Mucosa of descending colon (tissue), 3 donors: ENCODE measurements around the gene PAPSS2. TPM values are rescaled to one million over a fixed set of nuclear protein-coding genes. Genes with fewer than 3 reads are reported as not detected.
"Not testable (repeated sequence)": the region's sequence is repeated elsewhere in the genome, so short reads cannot be mapped to it uniquely, and the experiment has no call there.

Experiments
- ATAC-seq: fragments of 200-7000 bp; cut with Tn5 transposase; one replicate; pipeline ENCODE4 v1.9.1; 2020; ENCODE audit warnings: mild to moderate bottlenecking, moderate library complexity
- DNase-seq, 3 donors: peaks; one replicate each; pipeline ENCODE4 v3.0.0-alpha.2; 2020
- H3K36me3 ChIP-seq: fragments of 200-600 bp; one replicate; pipeline ENCODE4 v1.8.0; 2021; ENCODE audit warnings: low read depth, mild to moderate bottlenecking
- H3K4me1 ChIP-seq: fragments of 200-600 bp; one replicate; pipeline ENCODE4 v1.8.0; 2021; ENCODE audit warnings: low read depth, mild to moderate bottlenecking
- H3K4me3 ChIP-seq: fragments of 200-600 bp; one replicate; pipeline ENCODE4 v1.8.0; 2021; ENCODE audit warnings: mild to moderate bottlenecking
- H3K9me3 ChIP-seq: fragments of 200-600 bp; one replicate; pipeline ENCODE4 v1.8.0; 2021; ENCODE audit warnings: mild to moderate bottlenecking
- CTCF ChIP-seq: fragments of 200-600 bp; IDR thresholded peaks from one replicate; pipeline ENCODE4 v1.8.0; 2022; ENCODE audit warnings: antibody characterized with exemption, mild to moderate bottlenecking
- intact Hi-C, 2 donors: fragments of 100-400 bp; cut with DNase I in 1 of 2; cut with micrococcal nuclease in 1 of 2; formaldehyde crosslinking; loops; one replicate each; pipeline versions ENCODE4 v1.11.0 to v1.11.1; 2022; cut with DNase I, micrococcal nuclease
- total RNA-seq, 3 donors: library from RNA; stranded (reverse); fragmentation: NEBNext Ultra II Directional in 2 of 3; extraction: Animal tissue kit (Norgen Biotek cat#: 25700) in 2 of 3; gene quantifications; one replicate each; pipeline versions ENCODE4 v1.2.1 to v1.2.4, GENCODE V29; 2021 to 2023
- donor health status: DM: no; HTN: no; CAD: no; lungs with moderate emphysema.
- donor health status: DM: no; HTN: no; CAD: no.
- donor health status: DM: no; HTN: yes; CAD: no.

The PAPSS2 gene
- total RNA-seq, 3 donors from 2014 or later, result 123 to 399 (median 147) TPM

- ATAC-seq, result peak; percentile 87
- Histone ChIP-seq H3K4me1 (peaks cover 18% of the 10 kb centered on the region), H3K9me3 (no peaks in the 10 kb centered on the region), H3K36me3 (no peaks in the 10 kb centered on the region), H3K4me3 (no peak overlapping the region)
- DNase-seq, result peak; percentile 65 to 73 (median 73)
- TF ChIP-seq CTCF, result no peak
- intact Hi-C loops, result no loop called here
Measured at GRCh38 chr10:87618566-87619423, 40.9 kb upstream of the PAPSS2 start.

GRCh38 chr10:87619705-87620104 is 40.0 kb upstream of the PAPSS2 start:
- no peaks in the 10 kb centered on the region for H3K36me3 ChIP-seq
- DNase-seq (no peak), ATAC-seq (peak; percentile 28)
- H3K4me1 ChIP-seq, result peaks cover 18% of the 10 kb centered on the region
- H3K4me3 ChIP-seq, result no peak overlapping the region
- intact Hi-C loops, result no loop called here
- no peak for TF ChIP-seq CTCF
- H3K9me3 ChIP-seq, result no peaks in the 10 kb centered on the region

- ATAC-seq, H3K4me3 ChIP-seq, H3K36me3 ChIP-seq, DNase-seq, H3K9me3 ChIP-seq, intact Hi-C loops: not testable (repeated sequence)
- H3K4me1 ChIP-seq, result peaks cover 18% of the 10 kb centered on the region
Measured at GRCh38 chr10:87621440-87621839, 38.2 kb upstream of the PAPSS2 start.

GRCh38 chr10:87622314-87623004 is 37.2 kb upstream of the PAPSS2 start:
- ATAC-seq, result peak; percentile 20
- no peak for DNase-seq
- Histone ChIP-seq H3K36me3 (no peaks in the 10 kb centered on the region), H3K4me1 (peaks cover 18% of the 10 kb centered on the region), H3K4me3 (no peak overlapping the region), H3K9me3 (no peaks in the 10 kb centered on the region)
- TF ChIP-seq CTCF, result no peak
- intact Hi-C loops, result no loop called here

- intact Hi-C loops, result no loop called here
- peak; percentile 32 for ATAC-seq
- no peak overlapping the region for H3K4me3 ChIP-seq
- H3K36me3 ChIP-seq, result no peaks in the 10 kb centered on the region
- H3K4me1 ChIP-seq, result peaks cover 16% of the 10 kb centered on the region
- TF ChIP-seq CTCF, result no peak
- no peaks in the 10 kb centered on the region for H3K9me3 ChIP-seq
- DNase-seq, result no peak
Measured at GRCh38 chr10:87623191-87623590, 36.5 kb upstream of the PAPSS2 start.

- Histone ChIP-seq H3K36me3 (no peaks in the 10 kb centered on the region), H3K4me1 (peaks cover 7% of the 10 kb centered on the region), H3K4me3 (no peak overlapping the region), H3K9me3 (no peaks in the 10 kb centered on the region)
- DNase-seq, result no peak
- intact Hi-C loops, result no loop called here
- no peak for TF ChIP-seq CTCF
- ATAC-seq, result no peak
Measured at GRCh38 chr10:87625661-87626060, 34.0 kb upstream of the PAPSS2 start.
